ENCODE data around the gene SEC11A. TPM values are rescaled to one million over a fixed set of nuclear protein-coding genes. Genes with fewer than 3 reads are reported as not detected.
"Not testable (repeated sequence)": the region's sequence is repeated elsewhere in the genome, so short reads cannot be mapped to it uniquely, and the experiment has no call there.

Gene SEC11A
- total RNA-seq, 1 donor from 2014 or later: 185 TPM

DNA sequence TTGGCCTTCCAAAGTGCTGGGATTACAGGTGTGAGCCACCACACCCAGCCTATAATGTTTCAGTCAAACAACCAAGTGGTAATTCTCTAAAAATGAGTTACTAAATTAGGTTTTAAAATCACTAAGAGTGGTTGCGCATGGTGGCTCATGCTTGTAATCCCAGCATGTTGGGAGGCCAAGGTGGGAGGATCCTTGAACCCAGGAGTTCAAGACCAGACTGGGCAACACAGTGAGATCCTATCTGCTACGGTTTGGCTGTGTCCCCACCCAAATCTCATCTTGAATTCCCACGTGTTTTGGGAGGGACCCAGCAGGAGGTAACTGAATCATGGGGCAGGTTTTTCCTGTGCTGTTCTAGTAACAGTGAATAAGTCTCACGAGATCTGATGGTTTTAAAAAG, 26.1 kb downstream of the SEC11A start:
- no peaks in the 10 kb centered on the region for H3K27me3 Mint-ChIP-seq
- H3K9me3 Mint-ChIP-seq: no peaks in the 10 kb centered on the region
- no peak overlapping the region for H3K27ac Mint-ChIP-seq
- no peak overlapping the region for H3K4me3 Mint-ChIP-seq
- no peaks in the 10 kb centered on the region for H3K4me1 Mint-ChIP-seq (ENCODE audit: unreplicated experiment)
- H3K36me3 Mint-ChIP-seq: peaks cover 31% of the 10 kb centered on the region
- DNase-seq (ENCODE audit: extremely low spot score, unreplicated experiment): no peak
- TF ChIP-seq, protein P1, sequence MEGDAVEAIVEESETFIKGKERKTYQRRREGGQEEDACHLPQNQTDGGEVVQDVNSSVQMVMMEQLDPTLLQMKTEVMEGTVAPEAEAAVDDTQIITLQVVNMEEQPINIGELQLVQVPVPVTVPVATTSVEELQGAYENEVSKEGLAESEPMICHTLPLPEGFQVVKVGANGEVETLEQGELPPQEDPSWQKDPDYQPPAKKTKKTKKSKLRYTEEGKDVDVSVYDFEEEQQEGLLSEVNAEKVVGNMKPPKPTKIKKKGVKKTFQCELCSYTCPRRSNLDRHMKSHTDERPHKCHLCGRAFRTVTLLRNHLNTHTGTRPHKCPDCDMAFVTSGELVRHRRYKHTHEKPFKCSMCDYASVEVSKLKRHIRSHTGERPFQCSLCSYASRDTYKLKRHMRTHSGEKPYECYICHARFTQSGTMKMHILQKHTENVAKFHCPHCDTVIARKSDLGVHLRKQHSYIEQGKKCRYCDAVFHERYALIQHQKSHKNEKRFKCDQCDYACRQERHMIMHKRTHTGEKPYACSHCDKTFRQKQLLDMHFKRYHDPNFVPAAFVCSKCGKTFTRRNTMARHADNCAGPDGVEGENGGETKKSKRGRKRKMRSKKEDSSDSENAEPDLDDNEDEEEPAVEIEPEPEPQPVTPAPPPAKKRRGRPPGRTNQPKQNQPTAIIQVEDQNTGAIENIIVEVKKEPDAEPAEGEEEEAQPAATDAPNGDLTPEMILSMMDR (conservative IDR thresholded peaks at IDR 0.05): no peak

DNA sequence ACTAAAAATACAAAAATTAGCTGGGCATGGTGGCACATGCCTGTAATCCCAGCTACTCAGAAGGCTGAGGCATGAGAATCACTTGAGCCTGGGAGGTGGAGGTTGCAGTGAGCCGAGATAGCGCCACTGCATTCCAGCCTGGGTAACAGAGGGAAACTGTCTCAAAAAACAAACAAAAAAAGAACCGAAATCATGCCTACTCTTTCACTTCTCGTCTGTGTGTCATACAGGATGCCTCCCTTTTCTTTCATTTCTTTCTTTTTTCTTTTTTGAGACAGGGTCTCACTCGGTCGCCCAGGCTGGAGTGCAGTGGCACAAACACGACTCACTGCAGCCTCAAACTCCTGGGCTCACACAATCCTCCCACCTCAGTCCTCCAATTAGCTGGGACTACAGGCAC, 29.5 kb downstream of the SEC11A start:
- not testable (repeated sequence) for H3K4me3 Mint-ChIP-seq; H3K9me3 Mint-ChIP-seq; H3K4me1 Mint-ChIP-seq (ENCODE audit: unreplicated experiment); DNase-seq (ENCODE audit: extremely low spot score, unreplicated experiment); H3K27me3 Mint-ChIP-seq; H3K27ac Mint-ChIP-seq
- H3K36me3 Mint-ChIP-seq: peaks cover 39% of the 10 kb centered on the region

DNA sequence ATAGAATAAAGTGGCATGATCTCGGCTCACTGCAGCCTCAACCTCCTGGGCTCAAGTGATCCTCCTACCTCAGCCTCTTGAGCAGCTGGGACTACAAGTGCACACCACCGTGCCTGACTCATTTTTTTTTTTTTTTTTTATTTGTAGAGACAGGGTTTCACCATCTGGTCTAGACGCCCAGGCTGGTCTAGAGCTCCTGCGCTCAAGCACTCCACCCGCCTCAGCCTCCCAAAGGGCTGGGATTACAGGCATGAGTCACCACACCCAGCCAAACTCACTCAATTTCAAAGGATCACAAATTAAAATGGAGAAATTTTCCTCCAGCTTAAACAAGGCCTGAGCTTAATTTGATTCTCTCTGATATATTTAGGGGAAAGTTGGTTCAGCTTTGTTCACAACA, 30.6 kb downstream of the SEC11A start:
- H3K27me3 Mint-ChIP-seq: no peaks in the 10 kb centered on the region
- H3K4me1 Mint-ChIP-seq (ENCODE audit: unreplicated experiment): no peaks in the 10 kb centered on the region
- H3K36me3 Mint-ChIP-seq: peaks cover 35% of the 10 kb centered on the region

DNA sequence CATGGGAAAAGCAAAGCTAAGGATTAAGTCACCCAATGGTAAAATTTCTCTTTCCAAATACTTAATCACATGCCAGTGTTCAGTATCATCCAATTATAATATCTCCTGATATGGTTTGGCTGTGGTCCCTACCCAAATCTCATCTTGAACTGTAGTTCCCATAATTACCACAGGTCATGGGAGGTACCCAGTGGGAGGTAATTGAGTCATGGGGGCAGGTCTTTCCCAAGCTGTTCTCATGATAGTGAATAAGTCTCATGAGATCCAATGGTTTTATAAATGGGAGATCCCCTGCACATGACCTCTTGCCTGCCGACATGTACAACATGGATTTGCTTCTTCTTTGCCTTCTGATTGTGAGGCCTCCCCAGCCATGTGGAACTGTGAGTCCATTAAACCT, 31.8 kb downstream of the SEC11A start:
- H3K4me3 Mint-ChIP-seq: no peak overlapping the region
- no peaks in the 10 kb centered on the region for H3K27me3 Mint-ChIP-seq
- no peak overlapping the region for H3K27ac Mint-ChIP-seq
- no peaks in the 10 kb centered on the region for H3K4me1 Mint-ChIP-seq (ENCODE audit: unreplicated experiment)
- TF ChIP-seq, protein P1 (conservative IDR thresholded peaks at IDR 0.05): no peak
- no peak for DNase-seq (ENCODE audit: extremely low spot score, unreplicated experiment)
- H3K36me3 Mint-ChIP-seq: peaks cover 32% of the 10 kb centered on the region
- no peaks in the 10 kb centered on the region for H3K9me3 Mint-ChIP-seq

More for the DNA sequence above, 30.6 kb downstream of the SEC11A start:
- H3K4me3 Mint-ChIP-seq: no peak overlapping the region
- H3K27ac Mint-ChIP-seq: no peak overlapping the region
- H3K9me3 Mint-ChIP-seq: no peaks in the 10 kb centered on the region
- TF ChIP-seq, protein P1 (conservative IDR thresholded peaks at IDR 0.05): no peak
- no peak for DNase-seq (ENCODE audit: extremely low spot score, unreplicated experiment)

DNA sequence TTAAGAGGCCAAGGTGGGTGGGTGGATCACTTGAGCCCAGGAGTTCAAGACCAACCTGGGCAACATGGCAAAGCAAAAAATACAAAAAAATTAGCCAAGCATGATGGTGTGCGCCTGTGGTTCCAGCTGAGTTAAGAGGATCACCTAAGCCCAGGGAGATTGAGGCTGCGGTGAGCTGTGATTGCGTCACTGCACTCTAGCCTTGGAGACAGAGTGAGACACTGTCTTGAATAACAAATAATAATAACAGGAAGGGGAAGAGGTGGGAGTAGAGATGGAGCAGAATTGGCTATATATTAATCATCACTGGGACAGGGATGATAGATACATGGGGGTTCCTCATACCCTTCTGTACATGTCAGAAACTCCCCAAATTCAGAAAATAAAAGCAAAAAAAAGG, 34.1 kb downstream of the SEC11A start:
- no peak overlapping the region for H3K27ac Mint-ChIP-seq
- no peaks in the 10 kb centered on the region for H3K27me3 Mint-ChIP-seq
- no peak for DNase-seq (ENCODE audit: extremely low spot score, unreplicated experiment)
- H3K4me3 Mint-ChIP-seq: no peak overlapping the region
- no peaks in the 10 kb centered on the region for H3K4me1 Mint-ChIP-seq (ENCODE audit: unreplicated experiment)
- no peaks in the 10 kb centered on the region for H3K9me3 Mint-ChIP-seq
- TF ChIP-seq, protein P1 (conservative IDR thresholded peaks at IDR 0.05): no peak
- peaks cover 23% of the 10 kb centered on the region for H3K36me3 Mint-ChIP-seq

DNA sequence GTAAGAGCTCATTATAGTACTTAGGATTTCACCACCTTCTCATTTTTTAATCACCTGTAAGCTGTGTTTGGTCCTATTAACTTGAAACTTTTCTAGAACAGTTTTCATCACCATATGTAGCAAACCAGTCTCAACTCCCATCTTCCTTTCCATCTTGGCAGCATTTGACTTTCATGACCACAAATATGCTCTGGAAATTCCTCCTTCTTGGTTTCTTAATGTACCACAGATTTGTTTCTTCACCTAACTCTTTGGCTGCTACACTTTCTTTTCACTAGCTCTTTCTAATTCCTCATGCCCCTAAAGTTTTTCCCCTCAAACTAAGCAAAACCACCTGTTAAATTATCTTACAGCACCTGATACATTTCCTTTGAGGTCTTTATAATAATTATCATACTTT, 44.7 kb downstream of the SEC11A start:
- no peak overlapping the region for H3K4me3 Mint-ChIP-seq
- peaks cover 30% of the 10 kb centered on the region for H3K36me3 Mint-ChIP-seq

More for the DNA sequence above, 44.7 kb downstream of the SEC11A start:
- Mint-ChIP-seq H3K27me3 (no peaks in the 10 kb centered on the region), H3K4me1 (ENCODE audit: unreplicated experiment) (no peaks in the 10 kb centered on the region), H3K27ac (no peak overlapping the region), H3K9me3 (no peaks in the 10 kb centered on the region)
- DNase-seq (ENCODE audit: extremely low spot score, unreplicated experiment): no peak
- TF ChIP-seq, protein P1 (conservative IDR thresholded peaks at IDR 0.05): no peak

All from type B pancreatic cell (in vitro differentiated cells).